ENCODE measurements around the gene LPAR2.

- TF ChIP-seq EZH2phosphoT487 (IDR thresholded peaks at IDR 0.05; ENCODE audit: borderline replicate concordance, low read length) (no peak), CTCF (conservative IDR thresholded peaks at IDR 0.05; ENCODE audit: low read depth, low read length) (no peak), EZH2 (IDR thresholded peaks at IDR 0.05; ENCODE audit: low read length, unreplicated experiment) (no peak)
Observed at GRCh38 chr19:19631346-19631745, 3.3 kb upstream of the LPAR2 start.

All from PC-3 (cell line).